Fibroblast of lung (primary cell): ENCODE data around the gene CDH15. TPM values are rescaled to one million over a fixed set of nuclear protein-coding genes. Genes with fewer than 3 reads are reported as not detected.

Experiments used
- DNase-seq, 2 donors: peaks; one replicate each; pipeline versions ENCODE4 v3.0.0 to v3.0.0-alpha.2; 2010; ENCODE audit warnings: low read depth in 2 of 2
- H2AFZ ChIP-seq: 2 replicates; pipeline ENCODE4 v1.5.1; 2012; ENCODE audit warnings: low read length, control low read depth, inconsistent platforms
- H3K27ac ChIP-seq: 2 replicates; pipeline ENCODE4 v1.5.1; 2011; ENCODE audit warnings: low read length, control low read depth; ENCODE audit not compliant: insufficient read depth
- H3K27me3 ChIP-seq: 2 replicates; pipeline ENCODE4 v1.5.1; 2011; ENCODE audit warnings: mild to moderate bottlenecking, low read length; ENCODE audit not compliant: control insufficient read depth, insufficient read depth
- H3K36me3 ChIP-seq: 2 replicates; pipeline ENCODE4 v1.5.1; 2011; ENCODE audit warnings: low read length; ENCODE audit not compliant: control insufficient read depth, insufficient read depth
- H3K4me1 ChIP-seq: 2 replicates; pipeline ENCODE4 v1.5.1; 2011; ENCODE audit warnings: low read length; ENCODE audit not compliant: control insufficient read depth, insufficient read depth; ENCODE audit errors: extremely low read depth
- H3K4me2 ChIP-seq: 2 replicates; pipeline ENCODE4 v1.5.1; 2011; ENCODE audit warnings: low read length, control low read depth; ENCODE audit not compliant: insufficient read depth; ENCODE audit errors: extremely low read depth
- H3K4me3 ChIP-seq, 4 experiments: fragments of 200-600 bp in 1 of 4; sonication (generic) in 1 of 4; replicated peaks in 1 of 4; 2 replicates each; pipeline ENCODE4 v1.5.1; 2011 to 2016; ENCODE audit warnings: low read length in 4 of 4, low read depth in 3 of 4, mild to moderate bottlenecking in 3 of 4, control low read depth in 2 of 4, inconsistent platforms in 1 of 4, mixed read lengths in 1 of 4; ENCODE audit not compliant: insufficient read depth in 1 of 4; ENCODE audit errors: control extremely low read depth in 1 of 4
- H3K79me2 ChIP-seq: 2 replicates; pipeline ENCODE4 v1.5.1; 2012; ENCODE audit warnings: mild to moderate bottlenecking, low read length, inconsistent platforms; ENCODE audit not compliant: control insufficient read depth, insufficient read depth
- H3K9ac ChIP-seq: 2 replicates; pipeline ENCODE4 v1.5.1; 2011; ENCODE audit warnings: mild to moderate bottlenecking, low read length, control low read depth; ENCODE audit not compliant: insufficient read depth
- H3K9me3 ChIP-seq: 2 replicates; pipeline ENCODE4 v1.5.1; 2012; ENCODE audit warnings: low read depth, low read length; ENCODE audit not compliant: control insufficient read depth, insufficient read depth
- H4K20me1 ChIP-seq: 2 replicates; pipeline ENCODE4 v1.5.1; 2011; ENCODE audit warnings: low read length; ENCODE audit not compliant: control insufficient read depth, insufficient read depth; ENCODE audit errors: extremely low read depth
- EZH2 ChIP-seq: IDR thresholded peaks from 2 replicates; pipeline ENCODE4 v1.5.1; 2012; ENCODE audit warnings: low read length, control low read depth, mild to moderate bottlenecking; ENCODE audit errors: missing control alignments
- polyA plus RNA-seq, 2 donors: library from polyadenylated mRNA; depleted of rRNA in 1 of 2; stranded (reverse) in 1 of 2; unstranded in 1 of 2; fragments of >200 nt; gene quantifications; 2 replicates each; pipeline ENCODE4 v1.2.1, GENCODE V29; 2011 to 2012; ENCODE audit warnings: missing spikeins in 1 of 2
- total RNA-seq: library from RNA; depleted of rRNA; stranded (reverse); fragments of >200 nt; gene quantifications from 2 replicates; pipeline ENCODE4 v1.2.1, GENCODE V29; 2014
- TF ChIP-seq, protein P1 (sequence below), 2 donors: IDR thresholded peaks in 1 of 2; conservative IDR thresholded peaks in 1 of 2; 1 replicate in 1 of 2; 2 replicates in 1 of 2; pipeline ENCODE4 v1.5.1; 2011 to 2012; ENCODE audit warnings: low read length in 2 of 2, control low read depth in 1 of 2, inconsistent platforms in 1 of 2, low read depth in 1 of 2, mild to moderate bottlenecking in 1 of 2

The CDH15 gene
- total and polyA plus RNA-seq, 2 donors (not counting 1 experiment from before 2014, with no cell fraction given): 0.10 to 0.99 TPM

DNA sequence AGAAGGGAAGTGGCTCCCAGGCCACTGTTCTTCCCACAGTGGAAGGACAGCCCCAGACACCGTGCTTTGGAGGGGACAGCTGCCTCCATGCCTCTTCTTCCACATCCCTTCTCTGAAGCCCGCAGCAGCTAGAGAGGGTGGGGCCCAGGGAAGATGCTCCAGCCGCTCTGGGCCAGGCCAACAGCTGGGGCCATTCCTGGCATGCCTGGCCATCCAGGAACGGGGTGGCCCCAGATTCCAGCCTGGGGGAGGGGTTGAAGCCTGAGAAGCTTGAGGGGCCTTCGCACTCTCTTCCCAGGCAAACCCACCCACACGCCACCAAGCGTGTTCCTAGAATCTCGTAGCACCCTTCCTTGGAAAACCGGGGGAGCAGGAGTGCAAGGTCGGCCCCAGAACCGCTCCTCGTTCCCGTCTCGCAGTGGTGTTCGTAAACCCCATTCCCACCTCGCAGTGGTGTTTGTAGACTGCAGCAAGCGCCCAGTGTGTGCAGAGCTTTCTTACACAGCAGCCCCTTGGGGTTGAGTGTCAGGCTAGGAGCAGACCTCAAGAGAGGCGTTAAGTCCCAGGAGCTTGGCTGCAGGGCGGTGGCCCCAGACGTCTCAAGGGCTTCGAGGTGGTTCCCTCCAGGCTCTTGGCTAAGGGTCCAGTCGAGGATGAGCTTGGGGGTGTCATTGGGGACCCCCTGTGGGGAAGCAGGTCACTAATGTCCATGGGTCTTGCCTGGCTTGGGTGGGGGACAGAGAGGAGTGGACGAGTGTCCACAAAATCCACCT is 2.7 kb downstream of the CDH15 start:
- H3K4me3 ChIP-seq: no peak overlapping the region
- peaks cover 2% of the 10 kb centered on the region for H3K4me1 ChIP-seq
- H3K27me3 ChIP-seq: no peaks in the 10 kb centered on the region
- no peak overlapping the region for H3K9ac ChIP-seq
- H3K4me2 ChIP-seq: no peak overlapping the region
- TF ChIP-seq, protein P1, sequence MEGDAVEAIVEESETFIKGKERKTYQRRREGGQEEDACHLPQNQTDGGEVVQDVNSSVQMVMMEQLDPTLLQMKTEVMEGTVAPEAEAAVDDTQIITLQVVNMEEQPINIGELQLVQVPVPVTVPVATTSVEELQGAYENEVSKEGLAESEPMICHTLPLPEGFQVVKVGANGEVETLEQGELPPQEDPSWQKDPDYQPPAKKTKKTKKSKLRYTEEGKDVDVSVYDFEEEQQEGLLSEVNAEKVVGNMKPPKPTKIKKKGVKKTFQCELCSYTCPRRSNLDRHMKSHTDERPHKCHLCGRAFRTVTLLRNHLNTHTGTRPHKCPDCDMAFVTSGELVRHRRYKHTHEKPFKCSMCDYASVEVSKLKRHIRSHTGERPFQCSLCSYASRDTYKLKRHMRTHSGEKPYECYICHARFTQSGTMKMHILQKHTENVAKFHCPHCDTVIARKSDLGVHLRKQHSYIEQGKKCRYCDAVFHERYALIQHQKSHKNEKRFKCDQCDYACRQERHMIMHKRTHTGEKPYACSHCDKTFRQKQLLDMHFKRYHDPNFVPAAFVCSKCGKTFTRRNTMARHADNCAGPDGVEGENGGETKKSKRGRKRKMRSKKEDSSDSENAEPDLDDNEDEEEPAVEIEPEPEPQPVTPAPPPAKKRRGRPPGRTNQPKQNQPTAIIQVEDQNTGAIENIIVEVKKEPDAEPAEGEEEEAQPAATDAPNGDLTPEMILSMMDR (conservative IDR thresholded peaks at IDR 0.05 in 1 of 2, IDR thresholded peaks at IDR 0.05 in 1 of 2; ENCODE audit: low read depth in 1 of 2, low read length in 2 of 2): no peak
- no peak for TF ChIP-seq EZH2
- H3K27ac ChIP-seq: no peak overlapping the region
- H2AFZ ChIP-seq: no peak overlapping the region
- DNase-seq: no peak
- H3K79me2 ChIP-seq: no peaks in the 10 kb centered on the region
- H4K20me1 ChIP-seq: no peaks in the 10 kb centered on the region
- no peaks in the 10 kb centered on the region for H3K9me3 ChIP-seq
- H3K36me3 ChIP-seq: no peaks in the 10 kb centered on the region

GRCh38 chr16:89174877-89175276 is 3.3 kb downstream of the CDH15 start:
- Histone ChIP-seq H3K4me2 (peak overlapping the region; percentile 2), H3K27ac (no peak overlapping the region), H4K20me1 (no peaks in the 10 kb centered on the region), H3K4me3 (no peak overlapping the region), H3K9me3 (no peaks in the 10 kb centered on the region), H2AFZ (no peak overlapping the region), H3K79me2 (no peaks in the 10 kb centered on the region), H3K9ac (no peak overlapping the region), H3K27me3 (no peaks in the 10 kb centered on the region), H3K4me1 (peaks cover 2% of the 10 kb centered on the region), H3K36me3 (no peaks in the 10 kb centered on the region)
- peak; percentile 22 to 43 for DNase-seq
- TF ChIP-seq EZH2: no peak
- TF ChIP-seq, protein P1 (conservative IDR thresholded peaks at IDR 0.05 in 1 of 2, IDR thresholded peaks at IDR 0.05 in 1 of 2; ENCODE audit: low read depth in 1 of 2, low read length in 2 of 2): no peak

- Histone ChIP-seq H3K79me2 (no peaks in the 10 kb centered on the region), H3K9me3 (no peaks in the 10 kb centered on the region), H3K4me1 (peaks cover 2% of the 10 kb centered on the region), H3K27ac (no peak overlapping the region), H4K20me1 (no peaks in the 10 kb centered on the region), H3K36me3 (no peaks in the 10 kb centered on the region), H3K9ac (no peak overlapping the region), H3K4me2 (peak overlapping the region; percentile 2), H3K27me3 (no peaks in the 10 kb centered on the region), H3K4me3 (no peak overlapping the region), H2AFZ (no peak overlapping the region)
- DNase-seq: no peak
- TF ChIP-seq, protein P1 (conservative IDR thresholded peaks at IDR 0.05 in 1 of 2, IDR thresholded peaks at IDR 0.05 in 1 of 2; ENCODE audit: low read depth in 1 of 2, low read length in 2 of 2): no peak
- TF ChIP-seq EZH2: no peak
Measured at GRCh38 chr16:89175280-89176146, 4.0 kb downstream of the CDH15 start.
